Activated gamma-delta T cell (primary cell): ENCODE results near the gene DENND6A.
A peak's percentile ranks its signal among the peaks of the same experiment; 100 is the strongest.
"Not testable (repeated sequence)": the region's sequence is repeated elsewhere in the genome, so short reads cannot be mapped to it uniquely, and the experiment has no call there.

Source experiments
- DNase-seq: peaks from one replicate; lab custom pipeline; 2025; lab: John Stamatoyannopoulos, UW
- total RNA-seq, 2 donors: gene quantifications; one replicate each; lab custom pipeline; 2026; lab: John Stamatoyannopoulos, UW

Gene DENND6A
- 63.8 to 76.7 reads per million in 2 donors for total RNA-seq

GRCh38 chr3:57692396-57693147 lies at the start of gene DENND6A:
TSS of gene DENND6A (minus strand) at chr3:57693077. CDS start at chr3:57693018, 59 bp downstream.
- DNase-seq: peak; percentile 95

- DNase-seq: no peak
Measured at GRCh38 chr3:57740027-57740426, 47.1 kb upstream of the DENND6A start.

GRCh38 chr3:57738391-57738790 lies 45.5 kb upstream of the DENND6A start:
- no peak for DNase-seq

GRCh38 chr3:57737840-57738239 lies 45.0 kb upstream of the DENND6A start:
- DNase-seq: no peak

GRCh38 chr3:57735405-57735804 lies 42.5 kb upstream of the DENND6A start:
- DNase-seq: no peak

GRCh38 chr3:57733790-57734189 lies 40.9 kb upstream of the DENND6A start:
- no peak for DNase-seq

DNA sequence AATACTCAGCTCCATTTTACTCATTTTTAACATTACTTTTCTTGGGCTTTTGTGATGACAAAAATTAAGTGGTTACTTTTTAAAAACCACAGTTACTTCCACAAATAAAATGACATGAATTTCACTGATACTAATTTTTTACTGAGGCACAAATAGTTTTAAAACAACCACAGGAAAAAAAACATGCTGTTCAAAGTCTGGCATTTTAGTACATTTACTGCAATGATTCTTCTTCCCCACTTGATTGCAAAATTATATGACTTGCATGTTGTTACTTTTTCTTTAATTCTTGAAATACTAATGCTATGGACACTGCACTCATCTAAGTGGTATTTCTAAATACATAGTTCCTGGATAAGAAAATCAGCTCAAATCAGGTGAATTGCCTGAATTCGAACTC lies 38.4 kb upstream of the DENND6A start:
- no peak for DNase-seq

DNA sequence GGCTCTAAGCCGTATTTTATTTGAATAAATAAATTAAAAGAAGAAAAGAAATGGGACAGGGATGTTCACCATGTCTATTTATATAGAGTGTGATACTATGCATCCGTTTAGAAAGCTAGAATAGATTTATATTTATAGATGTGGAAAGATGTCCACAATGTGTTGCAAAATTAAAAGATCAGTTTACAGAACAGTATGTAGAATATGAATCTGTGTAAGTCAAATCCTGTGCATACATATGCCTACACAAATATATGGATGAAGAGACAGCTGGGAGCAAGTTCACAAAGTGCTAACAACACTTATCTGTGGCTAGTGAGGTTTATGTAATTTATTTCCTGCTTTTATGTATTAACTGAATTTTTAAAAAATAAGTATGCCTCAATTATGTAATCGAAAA lies 37.8 kb upstream of the DENND6A start:
- no peak for DNase-seq

- DNase-seq: no peak
Measured at GRCh38 chr3:57729334-57730045, 36.6 kb upstream of the DENND6A start.

DNA sequence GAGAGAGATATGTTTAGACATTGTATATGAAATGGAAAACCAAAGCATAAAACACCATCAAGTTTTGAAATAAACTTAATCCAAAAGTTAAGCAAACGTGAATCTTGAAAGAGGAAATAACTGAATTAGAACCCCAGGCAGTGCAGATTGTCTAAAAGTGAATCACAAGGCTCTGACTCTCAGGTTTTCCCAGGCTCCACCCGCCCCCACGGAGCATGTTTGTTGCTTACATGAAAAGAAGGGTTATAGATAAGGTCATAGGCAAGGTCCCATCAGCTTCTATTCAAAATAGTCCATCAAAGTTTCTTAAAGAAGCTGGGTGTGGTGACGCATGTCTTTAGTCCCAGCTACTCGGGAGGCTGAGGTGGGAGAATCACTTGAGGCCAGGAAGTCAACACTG lies 34.2 kb upstream of the DENND6A start:
- no peak for DNase-seq

DNA sequence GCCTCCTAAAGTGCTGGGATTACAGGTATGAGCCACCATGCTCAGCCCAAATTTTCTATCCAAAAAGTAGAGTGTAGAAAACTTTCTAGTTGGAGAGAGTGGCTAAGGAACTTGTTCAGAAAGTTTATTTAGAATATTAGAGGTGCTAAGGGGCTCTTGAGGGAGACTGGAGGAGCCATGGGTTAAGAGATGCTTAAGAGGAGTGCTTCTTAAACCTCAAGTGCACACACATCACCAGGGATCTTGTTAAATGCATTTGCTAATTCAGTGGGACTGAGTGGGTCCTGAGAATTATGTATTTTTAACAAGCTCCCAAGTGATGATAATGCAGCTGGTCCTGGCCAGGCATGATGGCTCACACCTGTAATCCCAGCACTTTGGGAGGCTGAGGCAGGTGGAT lies 33.5 kb upstream of the DENND6A start:
- no peak for DNase-seq

- no peak for DNase-seq
Measured at GRCh38 chr3:57718118-57718517, 25.2 kb upstream of the DENND6A start.

GRCh38 chr3:57717205-57717868 lies 24.5 kb upstream of the DENND6A start:
- no peak for DNase-seq

- DNase-seq: no peak
Measured at GRCh38 chr3:57715686-57716085, 22.8 kb upstream of the DENND6A start.

GRCh38 chr3:57709559-57709958 lies 16.7 kb upstream of the DENND6A start:
- DNase-seq: no peak

DNA sequence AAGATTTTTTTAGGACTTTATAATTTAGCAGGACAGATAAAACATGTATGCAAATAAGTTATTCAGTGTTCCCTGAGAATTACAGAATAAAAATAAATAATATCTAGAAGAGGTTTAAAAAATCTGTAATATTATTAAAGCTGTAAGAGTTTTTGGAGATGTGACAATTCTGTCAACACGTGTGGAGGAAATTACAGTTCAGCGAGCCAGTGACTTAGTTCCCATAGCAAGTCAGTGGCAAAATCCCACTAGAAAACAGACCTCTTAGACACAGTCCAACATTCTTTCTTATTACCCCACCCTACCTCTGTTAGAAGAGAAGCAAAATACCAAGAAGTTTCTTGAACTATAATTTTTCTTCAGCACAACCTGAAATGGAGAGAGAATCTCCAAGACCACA lies 16.2 kb upstream of the DENND6A start:
- DNase-seq: no peak

GRCh38 chr3:57706462-57706861 lies 13.6 kb upstream of the DENND6A start:
- DNase-seq: no peak

DNA sequence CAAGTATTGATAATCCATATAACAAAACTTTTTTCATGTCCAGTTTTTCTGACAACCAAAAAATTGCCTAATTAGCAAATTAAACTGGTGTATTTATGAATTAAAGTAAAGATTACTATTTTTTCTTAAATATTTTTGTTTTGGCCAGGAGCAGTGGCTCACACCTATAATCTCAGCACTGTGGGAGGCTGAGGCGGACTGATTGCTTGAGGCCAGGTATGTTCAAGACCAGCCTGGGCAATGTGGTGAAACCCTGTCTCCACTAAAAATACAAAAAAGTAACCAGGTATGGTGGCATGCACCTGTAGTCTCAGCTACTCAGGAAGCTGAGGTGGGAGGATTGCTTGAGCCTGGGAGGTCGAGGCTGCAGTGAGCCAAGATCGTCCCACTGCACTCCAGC lies 12.5 kb upstream of the DENND6A start:
- DNase-seq: not testable (repeated sequence)

- no peak for DNase-seq
Measured at GRCh38 chr3:57701781-57702180, 8.9 kb upstream of the DENND6A start.

GRCh38 chr3:57700737-57701136 lies 7.9 kb upstream of the DENND6A start:
- no peak for DNase-seq

DNA sequence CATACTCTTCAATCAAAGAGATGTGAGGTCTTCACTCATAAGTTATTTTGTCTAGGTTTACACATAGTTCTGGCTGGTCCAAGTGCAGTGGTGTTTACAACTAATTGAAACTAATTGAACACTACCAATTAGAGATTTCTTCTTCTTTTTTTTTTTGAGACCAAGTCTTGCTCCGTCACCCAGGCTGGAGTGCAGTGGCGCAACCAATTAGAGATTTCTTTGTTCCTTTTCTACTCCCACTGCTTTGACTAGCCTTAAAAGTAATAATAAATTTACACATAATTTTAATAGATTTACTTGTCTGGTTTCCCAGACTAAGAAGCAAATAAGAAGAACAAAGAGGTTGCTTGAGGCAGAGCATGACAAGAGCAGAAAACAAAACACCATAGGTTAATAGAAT lies 6.7 kb upstream of the DENND6A start:
- no peak for DNase-seq

- DNase-seq: no peak
Measured at GRCh38 chr3:57696801-57697321, 4.0 kb upstream of the DENND6A start.

DNA sequence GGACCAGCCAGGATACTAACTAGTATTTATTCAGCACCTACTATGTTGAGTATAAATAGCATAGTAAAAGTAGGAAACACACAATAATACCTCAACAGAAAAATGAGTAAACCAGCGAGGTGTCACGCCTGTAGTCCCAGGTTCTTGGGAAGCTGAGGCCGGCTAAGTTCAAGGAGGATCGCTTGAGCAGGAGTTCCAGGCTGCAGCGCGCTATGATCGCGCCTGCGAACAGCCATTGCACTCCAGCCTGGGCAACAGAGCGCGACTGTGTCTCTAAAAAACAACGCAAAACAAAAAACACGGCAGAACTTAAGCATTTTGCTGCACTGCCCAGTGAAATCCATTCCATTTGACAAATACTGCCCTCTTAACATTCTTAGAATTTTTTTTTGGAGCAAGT lies 1.3 kb upstream of the DENND6A start:
- no peak for DNase-seq
